NCI-H128 (cell line): ENCODE measurements around the gene IQCH.

ENCODE experiments used
- DNase-seq: peaks from one replicate; lab custom pipeline; 2025; ENCODE audit not compliant: unreplicated experiment; lab: John Stamatoyannopoulos, UW

The IQCH gene

GRCh38 chr15:67296684-67297083, 42.1 kb downstream of the IQCH start:
- no peak for DNase-seq

- no peak for DNase-seq
These were observed 45.9 kb downstream of the IQCH start for GRCh38 chr15:67300266-67301025.

- no peak for DNase-seq
These were observed 49.1 kb downstream of the IQCH start for GRCh38 chr15:67303490-67304363.

GRCh38 chr15:67304778-67305177, 50.2 kb downstream of the IQCH start:
- DNase-seq, result no peak

GRCh38 chr15:67305506-67305905, 50.9 kb downstream of the IQCH start:
- DNase-seq, result no peak

- no peak for DNase-seq
These were observed 52.6 kb downstream of the IQCH start for GRCh38 chr15:67307156-67307555.

GRCh38 chr15:67307889-67308597, 53.5 kb downstream of the IQCH start:
- no peak for DNase-seq

GRCh38 chr15:67311731-67312130, 57.1 kb downstream of the IQCH start:
- DNase-seq, result no peak

- no peak for DNase-seq
These were observed 65.4 kb downstream of the IQCH start for GRCh38 chr15:67319961-67320360.

- no peak for DNase-seq
These were observed 66.8 kb downstream of the IQCH start for GRCh38 chr15:67321352-67321751.

GRCh38 chr15:67322481-67322880, 67.9 kb downstream of the IQCH start:
- DNase-seq, result no peak

- no peak for DNase-seq
These were observed 72.7 kb downstream of the IQCH start for GRCh38 chr15:67327312-67327711.

GRCh38 chr15:67327737-67328136, 73.2 kb downstream of the IQCH start:
- DNase-seq, result no peak

GRCh38 chr15:67329984-67330733, 75.6 kb downstream of the IQCH start:
- DNase-seq, result no peak

- no peak for DNase-seq
These were observed 77.1 kb downstream of the IQCH start for GRCh38 chr15:67331676-67332075.

- no peak for DNase-seq
These were observed 80.4 kb downstream of the IQCH start for GRCh38 chr15:67335026-67335425.

GRCh38 chr15:67335534-67336222, 81.1 kb downstream of the IQCH start:
- no peak for DNase-seq

- DNase-seq, result no peak
These were observed 86.0 kb downstream of the IQCH start for GRCh38 chr15:67340630-67341029.

- no peak for DNase-seq
These were observed 87.0 kb downstream of the IQCH start for GRCh38 chr15:67341539-67341938.

- DNase-seq, result no peak
These were observed 88.6 kb downstream of the IQCH start for GRCh38 chr15:67343206-67343605.
